SK-N-SH (cell line): ENCODE measurements around the gene NAPA. TPM values are rescaled to one million over a fixed set of nuclear protein-coding genes. Genes with fewer than 3 reads are reported as not detected.

Experiments used
- CTCF ChIA-PET: fragments of 300-600, 350-600 bp; formaldehyde crosslinking; extraction: SDS; loops from one replicate; lab custom pipeline; 2021; lab: Yijun Ruan, JAX
- POLR2A ChIA-PET: fragments of 350-600 bp; sonication (Branson Sonifier 250); formaldehyde crosslinking; extraction: SDS; loops from one replicate; lab custom pipeline; 2020; ENCODE audit warnings: antibody characterized with exemption, inconsistent platforms; lab: Yijun Ruan, JAX
- DNase-seq: peaks from one replicate; pipeline ENCODE4 v3.0.0; 2012
- H2AFZ ChIP-seq: fragments of 200-600 bp; sonication (generic); 2 replicates; pipeline ENCODE4 v1.8.1; 2016; ENCODE audit warnings: antibody characterized with exemption, mild to moderate bottlenecking, low read depth
- H3F3A ChIP-seq: fragments of 200-600 bp; sonication (generic); replicated peaks from 2 replicates; pipeline ENCODE3; 2016; ENCODE audit warnings: antibody characterized with exemption, mild to moderate bottlenecking; ENCODE audit not compliant: insufficient read depth
- H3K27ac ChIP-seq, 2 experiments: fragments of 200-500 bp in 1 of 2; fragments of 200-600 bp in 1 of 2; sonication (Bioruptor generic) in 1 of 2; sonication (generic), shearing (Covaris generic) in 1 of 2; 2 replicates each; pipeline versions ENCODE4 v1.5.1 to v1.6.1; 2014 to 2016; ENCODE audit warnings: low read depth in 2 of 2, inconsistent platforms in 1 of 2, low read length in 1 of 2, mild to moderate bottlenecking in 1 of 2, mixed read lengths in 1 of 2
- H3K27me3 ChIP-seq: fragments of 200-600 bp; sonication (generic), shearing (Covaris generic); 2 replicates; pipeline ENCODE4 v1.6.1; 2016; ENCODE audit warnings: mixed run types; ENCODE audit not compliant: insufficient read depth
- H3K36me3 ChIP-seq, 2 experiments: fragments of 200-500 bp in 1 of 2; fragments of 200-600 bp in 1 of 2; sonication (Bioruptor generic) in 1 of 2; sonication (generic) in 1 of 2; replicated peaks in 1 of 2; 2 replicates each; pipeline versions ENCODE3 to v1.5.1; 2014 to 2016; ENCODE audit warnings: low read length in 1 of 2, mild to moderate bottlenecking in 1 of 2; ENCODE audit not compliant: insufficient read depth in 2 of 2, control insufficient read depth in 1 of 2
- H3K4me1 ChIP-seq, 2 experiments: fragments of 200-500 bp in 1 of 2; fragments of 200-600 bp in 1 of 2; sonication (Bioruptor generic) in 1 of 2; sonication (generic), shearing (Covaris generic) in 1 of 2; 2 replicates each; pipeline versions ENCODE4 v1.5.1 to v1.6.1; 2014 to 2016; ENCODE audit warnings: low read depth in 1 of 2, low read length in 1 of 2, mixed run types in 1 of 2; ENCODE audit not compliant: insufficient read depth in 2 of 2, control insufficient read depth in 1 of 2
- H3K4me2 ChIP-seq: fragments of 200-600 bp; sonication (generic), shearing (Covaris generic); 2 replicates; pipeline ENCODE4 v1.6.1; 2017; ENCODE audit warnings: mixed run types
- H3K4me3 ChIP-seq, 2 experiments: fragments of 200-500 bp in 1 of 2; fragments of 200-600 bp in 1 of 2; sonication (Bioruptor generic) in 1 of 2; sonication (generic), shearing (Covaris generic) in 1 of 2; 2 replicates each; pipeline versions ENCODE4 v1.5.1 to v1.8.1; 2014 to 2016; ENCODE audit warnings: low read depth in 2 of 2, inconsistent platforms in 1 of 2, low read length in 1 of 2, mild to moderate bottlenecking in 1 of 2, mixed read lengths in 1 of 2, moderate library complexity in 1 of 2
- H3K79me2 ChIP-seq: fragments of 200-600 bp; sonication (generic); 2 replicates; pipeline ENCODE4 v1.8.1; 2017; ENCODE audit warnings: mild to moderate bottlenecking; ENCODE audit not compliant: insufficient read depth
- H3K9ac ChIP-seq: fragments of 200-600 bp; sonication (generic); 2 replicates; pipeline ENCODE4 v1.6.1; 2017; ENCODE audit warnings: mixed run types
- H3K9me2 ChIP-seq: fragments of 200-600 bp; sonication (generic); 2 replicates; pipeline ENCODE4 v1.6.1; 2017; ENCODE audit warnings: mixed run types
- H3K9me3 ChIP-seq: fragments of 200-600 bp; sonication (generic); 2 replicates; pipeline ENCODE4 v1.6.1; 2017; ENCODE audit warnings: mixed run types, mild to moderate bottlenecking, moderate library complexity
- H4K20me1 ChIP-seq: fragments of 200-600 bp; sonication (generic); 2 replicates; pipeline ENCODE4 v1.6.1; 2017; ENCODE audit warnings: mild to moderate bottlenecking, mixed run types; ENCODE audit not compliant: insufficient read depth
- CTCF ChIP-seq: fragments of 200-600 bp; sonication (generic); IDR thresholded peaks from 2 replicates; pipeline ENCODE4 v1.6.1; 2017; ENCODE audit warnings: antibody characterized with exemption, mild to moderate bottlenecking, moderate library complexity
- ELF1 ChIP-seq: IDR thresholded peaks from 2 replicates; pipeline ENCODE4 v1.4.0; 2012
- EZH2phosphoT487 ChIP-seq: fragments of 200-600 bp; sonication (generic); IDR thresholded peaks from 2 replicates; pipeline ENCODE4 v1.6.1; 2017; ENCODE audit warnings: low read depth, mixed run types, mild to moderate bottlenecking, antibody characterized with exemption, moderate library complexity, borderline replicate concordance
- FOSL2 ChIP-seq: IDR thresholded peaks from 2 replicates; pipeline ENCODE4 v1.4.0; 2012; ENCODE audit warnings: low read depth, mild to moderate bottlenecking, moderate library complexity, borderline replicate concordance
- FOXM1 ChIP-seq: IDR thresholded peaks from 2 replicates; pipeline ENCODE4 v1.4.0; 2012; ENCODE audit warnings: low read depth, mild to moderate bottlenecking
- GABPA ChIP-seq: IDR thresholded peaks from 2 replicates; pipeline ENCODE4 v1.4.0; 2012; ENCODE audit warnings: low read depth, mild to moderate bottlenecking
- JUND ChIP-seq: IDR thresholded peaks from 2 replicates; pipeline ENCODE4 v1.4.0; 2012
- MEF2A ChIP-seq: IDR thresholded peaks from 2 replicates; pipeline ENCODE4 v1.4.0; 2012; ENCODE audit warnings: low read depth, borderline replicate concordance
- NFIC ChIP-seq: IDR thresholded peaks from 2 replicates; pipeline ENCODE4 v1.4.0; 2012; ENCODE audit warnings: borderline replicate concordance
- PBX3 ChIP-seq: IDR thresholded peaks from 2 replicates; pipeline ENCODE4; 2012
- POLR2AphosphoS5 ChIP-seq: IDR thresholded peaks from 2 replicates; pipeline ENCODE4 v1.6.1; 2012; ENCODE audit warnings: low read depth, low read length
- RAD21 ChIP-seq: IDR thresholded peaks from 2 replicates; pipeline ENCODE4 v1.6.1; 2012; ENCODE audit warnings: mild to moderate bottlenecking, low read length
- RFX5 ChIP-seq: IDR thresholded peaks from 2 replicates; pipeline ENCODE4 v1.6.1; 2012; ENCODE audit warnings: mild to moderate bottlenecking, improper control_type of control experiment, low read length
- RXRA ChIP-seq: IDR thresholded peaks from 2 replicates; pipeline ENCODE4 v1.4.0; 2012; ENCODE audit warnings: low read depth, mild to moderate bottlenecking, borderline replicate concordance
- SIN3A ChIP-seq: IDR thresholded peaks from 2 replicates; pipeline ENCODE4 v1.6.1; 2012; ENCODE audit warnings: low read depth, mild to moderate bottlenecking, low read length, moderate library complexity, borderline replicate concordance
- TCF12 ChIP-seq: IDR thresholded peaks from 2 replicates; pipeline ENCODE4 v1.4.0; 2012
- TEAD4 ChIP-seq: IDR thresholded peaks from 2 replicates; pipeline ENCODE4 v1.4.0; 2012; ENCODE audit warnings: mild to moderate bottlenecking, borderline replicate concordance; ENCODE audit not compliant: insufficient read depth
- USF1 ChIP-seq: IDR thresholded peaks from 2 replicates; pipeline ENCODE4 v1.4.0; 2012; ENCODE audit warnings: low read depth, borderline replicate concordance
- YY1 ChIP-seq: IDR thresholded peaks from 2 replicates; pipeline ENCODE4 v1.4.0; 2012; ENCODE audit warnings: low read depth, mild to moderate bottlenecking
- WGBS: methylation state at CpG from one replicate; pipeline ENCODE4 v1.1.6; 2017; ENCODE audit warnings: low lambda C conversion rate; 5-methylcytosine and 5-hydroxymethylcytosine counted together
- polyA plus RNA-seq, 3 experiments: library from polyadenylated mRNA; depleted of rRNA; stranded (reverse); fragments of >200 nt; gene quantifications; 2 replicates each; pipeline ENCODE4 v1.2.3, GENCODE V29; 2012
- TF ChIP-seq, protein P1 (sequence below): IDR thresholded peaks from 2 replicates; pipeline ENCODE4 v1.6.1; 2012; ENCODE audit warnings: mild to moderate bottlenecking, low read depth, low read length, moderate library complexity

The NAPA gene
- polyA plus RNA-seq, 1 of the 3 experiments (the other 2 are of a cell fraction): 84.1 TPM

DNA sequence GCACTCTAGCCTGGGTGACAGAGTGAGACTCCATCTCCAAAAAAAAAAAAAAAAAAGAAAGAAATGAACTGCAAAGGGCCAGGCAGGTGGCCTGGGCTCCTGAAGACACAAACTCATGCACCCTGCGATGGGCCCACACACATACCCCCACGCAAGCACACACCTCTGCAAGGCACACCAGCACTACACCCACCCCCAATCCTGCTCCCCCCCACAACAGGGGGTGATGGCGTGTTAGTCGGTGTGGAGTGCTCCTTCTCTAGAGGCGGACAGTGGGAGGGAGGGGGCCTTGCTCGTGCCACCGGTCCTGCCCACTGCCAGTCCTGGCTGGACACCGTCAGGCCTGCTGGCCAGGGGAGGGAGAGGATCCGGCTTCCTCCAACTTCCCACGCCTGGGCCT is 41.5 kb downstream of the NAPA start:
- TF ChIP-seq ELF1 (no peak), MEF2A (no peak), EZH2phosphoT487 (no peak), CTCF (no peak), FOXM1 (no peak), POLR2AphosphoS5 (no peak), RFX5 (no peak), YY1 (no peak), JUND (no peak), GABPA (no peak), TCF12 (no peak), TEAD4 (no peak), RAD21 (no peak), NFIC (no peak), SIN3A (no peak), RXRA (no peak), USF1 (no peak), PBX3 (no peak), FOSL2 (no peak)
- TF ChIP-seq, protein P1, sequence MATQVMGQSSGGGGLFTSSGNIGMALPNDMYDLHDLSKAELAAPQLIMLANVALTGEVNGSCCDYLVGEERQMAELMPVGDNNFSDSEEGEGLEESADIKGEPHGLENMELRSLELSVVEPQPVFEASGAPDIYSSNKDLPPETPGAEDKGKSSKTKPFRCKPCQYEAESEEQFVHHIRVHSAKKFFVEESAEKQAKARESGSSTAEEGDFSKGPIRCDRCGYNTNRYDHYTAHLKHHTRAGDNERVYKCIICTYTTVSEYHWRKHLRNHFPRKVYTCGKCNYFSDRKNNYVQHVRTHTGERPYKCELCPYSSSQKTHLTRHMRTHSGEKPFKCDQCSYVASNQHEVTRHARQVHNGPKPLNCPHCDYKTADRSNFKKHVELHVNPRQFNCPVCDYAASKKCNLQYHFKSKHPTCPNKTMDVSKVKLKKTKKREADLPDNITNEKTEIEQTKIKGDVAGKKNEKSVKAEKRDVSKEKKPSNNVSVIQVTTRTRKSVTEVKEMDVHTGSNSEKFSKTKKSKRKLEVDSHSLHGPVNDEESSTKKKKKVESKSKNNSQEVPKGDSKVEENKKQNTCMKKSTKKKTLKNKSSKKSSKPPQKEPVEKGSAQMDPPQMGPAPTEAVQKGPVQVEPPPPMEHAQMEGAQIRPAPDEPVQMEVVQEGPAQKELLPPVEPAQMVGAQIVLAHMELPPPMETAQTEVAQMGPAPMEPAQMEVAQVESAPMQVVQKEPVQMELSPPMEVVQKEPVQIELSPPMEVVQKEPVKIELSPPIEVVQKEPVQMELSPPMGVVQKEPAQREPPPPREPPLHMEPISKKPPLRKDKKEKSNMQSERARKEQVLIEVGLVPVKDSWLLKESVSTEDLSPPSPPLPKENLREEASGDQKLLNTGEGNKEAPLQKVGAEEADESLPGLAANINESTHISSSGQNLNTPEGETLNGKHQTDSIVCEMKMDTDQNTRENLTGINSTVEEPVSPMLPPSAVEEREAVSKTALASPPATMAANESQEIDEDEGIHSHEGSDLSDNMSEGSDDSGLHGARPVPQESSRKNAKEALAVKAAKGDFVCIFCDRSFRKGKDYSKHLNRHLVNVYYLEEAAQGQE: no peak
- Histone ChIP-seq H3K9me3 (no peaks in the 10 kb centered on the region), H3K27ac (no peak overlapping the region), H2AFZ (no peak overlapping the region), H3F3A (peaks cover 3% of the 10 kb centered on the region), H3K4me1 (peaks cover 0 to 18% of the 10 kb centered on the region in 2 experiments; a peak in 1 of 4 replicates), H3K9me2 (no peaks in the 10 kb centered on the region), H3K4me3 (no peak overlapping the region), H3K9ac (no peak overlapping the region), H3K79me2 (no peaks in the 10 kb centered on the region), H3K36me3 (no peaks in the 10 kb centered on the region), H4K20me1 (no peaks in the 10 kb centered on the region), H3K27me3 (peaks cover 6% of the 10 kb centered on the region; the same call in 1 of the 2 replicates), H3K4me2 (no peak overlapping the region)
- no peak for DNase-seq
- POLR2A ChIA-PET: interaction anchor here (0.7 to 1.7 kb wide), 2 partner anchors 11 to 34 kb away, joined by 5 to 8 read pairs; partner anchors contain the start of gene KPTN
- CTCF ChIA-PET: interaction anchor here (1.0 to 6.7 kb wide), 3 partner anchors 11 to 190 kb away, joined by 3 to 47 read pairs (median 6); partner anchors contain the start of gene KPTN
- 84% methylated on average over 10 of the region's 10 CpGs for WGBS
